Renal pelvis (tissue), 4 donors: ENCODE results near the gene TRIM44. TPM values are rescaled to one million over a fixed set of nuclear protein-coding genes. Genes with fewer than 3 reads are reported as not detected.
A peak's percentile ranks its signal among the peaks of the same experiment; 100 is the strongest.
"Not testable (repeated sequence)": the region's sequence is repeated elsewhere in the genome, so short reads cannot be mapped to it uniquely, and the experiment has no call there.

Source experiments
- DNase-seq: peaks from one replicate; pipeline ENCODE4 v3.0.0-alpha.2; 2013
- polyA plus RNA-seq, 3 donors: library from polyadenylated mRNA; unstranded; fragments of 120-200 nt; gene quantifications; one replicate each; pipeline ENCODE4 v1.2.1, GENCODE V29; 2013; ENCODE audit not compliant: insufficient read length in 3 of 3

Gene TRIM44
- polyA plus RNA-seq, 3 donors = 85.2 to 100 (median 91.3) TPM

- no peak for DNase-seq
These were observed 48.8 kb downstream of the TRIM44 start for GRCh38 chr11:35711173-35711910.

GRCh38 chr11:35711924-35712323 is 49.3 kb downstream of the TRIM44 start:
- no peak for DNase-seq

- peak; percentile 60 for DNase-seq
These were observed 50.0 kb downstream of the TRIM44 start for GRCh38 chr11:35712533-35712932.

GRCh38 chr11:35714882-35715627 is 52.5 kb downstream of the TRIM44 start:
- no peak for DNase-seq

GRCh38 chr11:35715677-35716076 is 53.1 kb downstream of the TRIM44 start:
- DNase-seq = not testable (repeated sequence)

DNA sequence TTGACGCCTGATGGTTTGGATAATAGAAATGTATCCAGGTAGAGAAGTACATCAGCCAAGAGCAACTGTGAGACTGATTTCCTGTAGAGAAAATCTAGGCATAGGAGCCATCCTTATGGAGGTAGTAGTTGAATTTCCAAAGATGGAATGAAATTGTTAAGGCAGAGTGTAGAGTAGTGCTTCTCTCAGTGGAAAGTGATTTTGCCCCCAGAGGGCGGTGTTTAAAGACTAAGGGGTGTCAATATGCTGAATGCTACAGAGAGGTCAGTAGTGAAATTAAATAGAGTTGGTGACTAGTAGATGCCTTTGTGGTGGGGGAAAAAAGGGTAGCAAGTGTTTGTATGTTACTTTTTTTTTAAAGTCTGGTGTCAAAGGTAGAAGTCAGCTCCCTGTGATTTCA is 54.5 kb downstream of the TRIM44 start:
- no peak for DNase-seq

- no peak for DNase-seq
These were observed 54.9 kb downstream of the TRIM44 start for GRCh38 chr11:35717520-35717919.

DNA sequence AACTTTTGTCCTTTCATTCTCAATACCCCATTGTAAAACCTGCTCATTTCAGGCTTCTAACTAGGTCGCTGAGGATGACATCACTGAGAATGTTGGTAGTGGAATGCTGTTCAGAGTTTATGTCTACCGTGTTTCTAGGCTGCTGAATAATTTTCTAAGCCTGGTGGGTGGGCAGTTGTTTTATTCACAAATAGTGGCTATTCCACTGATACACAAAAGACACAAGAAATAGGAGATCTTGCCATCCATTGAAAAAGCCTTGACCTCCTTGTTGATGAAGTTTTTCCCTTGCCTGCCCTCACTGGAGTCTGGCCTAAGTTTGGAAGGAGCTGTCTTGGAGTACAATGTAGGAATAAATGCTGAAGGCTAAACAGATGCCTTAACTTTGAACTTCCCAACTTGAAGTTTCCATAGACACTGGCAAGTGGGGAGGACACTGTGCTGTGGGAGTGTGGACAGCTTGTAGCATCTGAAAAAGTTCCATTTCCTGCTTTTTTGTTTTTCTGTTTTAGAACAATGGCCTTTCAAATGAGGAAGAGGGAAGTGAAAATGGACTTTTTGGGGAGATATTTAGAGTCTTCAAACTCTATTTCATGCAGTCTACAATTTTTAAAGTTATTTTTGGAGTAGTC is 59.2 kb downstream of the TRIM44 start:
- DNase-seq = no peak

DNA sequence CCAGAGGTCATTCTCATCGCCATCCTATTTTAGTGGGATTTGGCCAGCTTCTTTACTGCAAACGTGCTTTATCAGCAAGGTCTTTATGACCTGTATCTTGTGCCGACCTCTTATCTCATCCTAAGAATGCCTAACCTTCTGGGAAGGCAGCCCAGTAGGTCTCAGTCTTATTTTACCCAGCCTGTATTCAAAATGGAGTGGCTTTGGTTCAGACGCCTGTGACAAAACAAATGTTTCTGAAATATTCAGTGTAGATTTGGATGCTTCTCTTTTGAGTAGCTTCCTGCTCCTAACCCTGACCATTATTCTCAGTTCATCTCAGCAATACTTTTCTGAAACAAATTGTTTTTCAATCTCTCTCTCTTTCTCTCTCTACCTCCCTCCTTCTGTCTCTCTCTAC is 60.1 kb downstream of the TRIM44 start:
- DNase-seq = no peak

DNA sequence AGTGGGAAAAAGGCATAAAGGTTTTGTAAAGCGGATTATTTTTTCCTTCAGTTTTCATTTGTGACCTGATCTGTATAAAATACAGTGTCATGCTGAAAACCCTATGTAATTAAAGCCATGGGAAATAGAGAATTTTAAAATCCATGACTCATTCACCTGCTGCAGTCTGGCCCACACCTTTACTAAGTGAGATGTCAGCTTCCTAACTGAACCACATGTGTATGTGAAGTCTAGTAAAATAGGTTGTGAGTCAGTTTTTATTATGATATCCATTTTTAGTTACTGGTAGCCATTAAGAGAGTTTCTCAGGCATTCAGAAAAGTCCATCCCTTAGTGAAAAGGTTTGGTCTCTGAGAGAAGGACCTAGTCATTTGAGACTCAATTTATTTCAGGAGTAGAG is 60.9 kb downstream of the TRIM44 start:
- DNase-seq = no peak

- DNase-seq = no peak
These were observed 61.3 kb downstream of the TRIM44 start for GRCh38 chr11:35723913-35724312.

- DNase-seq = no peak
These were observed 63.3 kb downstream of the TRIM44 start for GRCh38 chr11:35725885-35726284.

DNA sequence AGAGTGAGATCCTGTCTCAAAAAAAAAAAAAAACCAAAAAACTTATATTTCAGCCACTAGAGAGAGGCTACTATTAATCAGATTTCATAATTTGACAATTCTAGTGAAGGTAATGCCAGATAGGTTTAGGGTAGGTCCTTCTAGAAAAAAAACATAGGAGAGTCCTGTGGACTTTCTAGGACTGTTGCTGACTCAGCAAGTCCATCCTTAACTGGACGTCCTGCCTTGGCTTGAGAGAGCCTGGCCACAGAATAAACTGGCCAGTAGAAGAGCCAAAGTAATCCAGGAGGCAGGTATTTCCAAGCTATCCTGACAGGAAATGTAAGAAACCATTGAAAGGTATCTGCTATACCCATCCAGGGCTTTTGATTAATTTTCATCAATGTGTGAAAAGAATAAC is 64.6 kb downstream of the TRIM44 start:
- no peak for DNase-seq

DNA sequence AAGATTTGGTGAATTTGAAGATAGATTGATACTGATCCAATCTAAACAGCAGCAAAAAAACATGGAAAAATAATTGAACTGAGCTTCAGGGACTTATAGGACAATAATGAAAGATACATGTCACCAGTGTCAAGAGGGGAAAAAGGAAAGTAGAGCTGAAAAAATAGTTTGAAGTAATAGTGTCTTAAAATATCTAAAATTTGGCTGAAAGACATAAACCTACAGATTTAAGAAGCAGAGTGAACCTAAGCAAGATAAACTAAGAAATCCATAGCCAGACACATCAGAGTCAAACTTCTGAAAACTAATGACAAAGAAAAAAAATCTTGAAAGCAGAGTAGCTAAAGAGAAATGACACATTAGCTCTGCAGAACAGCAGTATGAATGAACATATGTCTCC is 67.7 kb downstream of the TRIM44 start:
- DNase-seq = no peak

DNA sequence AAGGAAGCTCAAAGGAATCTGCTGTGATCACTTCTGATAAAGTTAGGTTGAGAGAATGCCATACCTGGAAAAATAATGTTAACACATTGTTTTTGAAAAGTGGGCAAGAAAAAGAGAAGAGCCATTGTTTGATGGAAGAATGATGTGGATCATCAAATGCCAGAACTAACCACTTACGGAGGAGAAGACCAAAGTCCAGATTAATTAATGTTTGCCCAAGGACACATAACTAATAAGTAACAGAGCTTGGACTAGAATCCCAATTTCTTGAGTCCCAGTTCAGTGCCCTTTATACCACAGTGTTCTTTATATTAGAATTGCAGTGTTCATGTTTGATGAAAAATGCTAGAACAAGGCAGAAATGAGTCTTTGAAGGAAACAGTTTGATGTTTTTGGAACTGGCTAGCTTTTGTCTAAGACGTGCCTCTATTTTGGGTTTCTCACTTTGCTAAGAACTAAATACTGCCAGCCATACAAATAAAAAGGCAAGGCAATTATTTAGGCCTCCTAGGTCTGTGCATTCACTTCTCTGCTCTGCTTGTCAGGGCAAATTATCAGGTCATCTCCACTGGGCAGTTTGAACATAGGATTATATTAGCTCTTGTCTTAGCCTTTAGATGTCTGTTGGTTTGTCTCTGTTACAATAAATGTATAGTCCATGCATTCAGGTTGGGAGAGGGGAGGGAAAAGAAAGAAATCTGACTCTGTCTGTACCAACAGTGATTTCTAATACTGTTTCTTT is 72.3 kb downstream of the TRIM44 start:
- DNase-seq = peak; percentile 29

GRCh38 chr11:35735411-35735810 is 72.8 kb downstream of the TRIM44 start:
- no peak for DNase-seq

- peak; percentile 28 for DNase-seq
These were observed 73.3 kb downstream of the TRIM44 start for GRCh38 chr11:35735903-35736302.

DNA sequence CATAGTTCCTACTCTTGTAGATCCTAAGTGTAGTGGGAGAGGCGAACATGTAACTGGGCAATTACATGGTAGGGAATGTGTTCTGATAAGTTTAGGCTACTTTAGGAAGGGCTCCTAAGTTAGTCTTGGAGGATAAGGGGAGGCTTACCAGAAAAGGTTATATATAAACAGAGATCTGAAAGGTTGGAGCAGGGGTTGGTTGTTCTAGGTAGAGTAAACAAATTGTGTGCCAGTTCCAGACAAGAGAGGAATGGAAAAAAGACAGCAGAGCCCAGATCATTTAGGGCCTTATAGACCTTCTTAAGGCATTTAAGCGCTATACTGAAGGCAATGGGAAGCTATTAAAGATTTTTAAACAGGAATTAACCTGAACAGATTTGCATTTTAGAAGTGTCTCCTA is 74.4 kb downstream of the TRIM44 start:
- no peak for DNase-seq

GRCh38 chr11:35740061-35740799 is 77.7 kb downstream of the TRIM44 start:
- no peak for DNase-seq

GRCh38 chr11:35742707-35743454 is 80.3 kb downstream of the TRIM44 start:
- no peak for DNase-seq
